Panc1 (cell line): ENCODE measurements around the gene KIAA1755.

ENCODE experiments used
- SIN3A ChIP-seq: IDR thresholded peaks from 2 replicates; pipeline ENCODE4 v1.6.1; 2012; ENCODE audit warnings: low read depth, mild to moderate bottlenecking, low read length, moderate library complexity, borderline replicate concordance; ENCODE audit not compliant: insufficient read depth
- TF ChIP-seq, protein P1 (sequence below): fragments of 450-650 bp; IDR thresholded peaks from 2 replicates; pipeline ENCODE4 v1.5.1; 2017; ENCODE audit warnings: mild to moderate bottlenecking

DNA sequence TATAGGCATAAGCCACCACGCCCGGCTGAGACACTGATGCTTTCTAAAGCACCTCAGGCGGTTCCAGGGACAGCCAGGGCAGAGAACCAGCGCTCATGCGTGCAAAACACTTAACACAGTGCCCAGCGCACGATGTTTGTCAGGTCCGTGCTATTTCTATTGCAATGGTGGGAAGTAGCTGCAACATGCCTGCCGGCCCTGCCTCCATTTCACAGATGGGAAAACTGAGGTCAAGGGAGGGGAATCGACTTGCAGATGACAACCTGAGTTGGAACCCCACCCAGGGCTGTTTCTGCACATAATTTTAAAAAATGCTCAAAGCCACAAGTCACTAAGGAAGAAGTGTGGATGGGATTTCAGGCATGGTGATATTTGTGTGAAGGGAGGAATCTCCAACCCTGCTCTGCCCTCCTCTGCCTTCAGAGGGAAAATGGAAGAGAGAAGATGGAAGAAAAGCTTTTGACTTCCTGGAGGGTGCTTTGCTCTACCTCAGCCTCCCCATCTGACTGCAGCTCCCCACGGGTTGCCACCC is 39.9 kb downstream of the KIAA1755 start:
- TF ChIP-seq, protein P1, sequence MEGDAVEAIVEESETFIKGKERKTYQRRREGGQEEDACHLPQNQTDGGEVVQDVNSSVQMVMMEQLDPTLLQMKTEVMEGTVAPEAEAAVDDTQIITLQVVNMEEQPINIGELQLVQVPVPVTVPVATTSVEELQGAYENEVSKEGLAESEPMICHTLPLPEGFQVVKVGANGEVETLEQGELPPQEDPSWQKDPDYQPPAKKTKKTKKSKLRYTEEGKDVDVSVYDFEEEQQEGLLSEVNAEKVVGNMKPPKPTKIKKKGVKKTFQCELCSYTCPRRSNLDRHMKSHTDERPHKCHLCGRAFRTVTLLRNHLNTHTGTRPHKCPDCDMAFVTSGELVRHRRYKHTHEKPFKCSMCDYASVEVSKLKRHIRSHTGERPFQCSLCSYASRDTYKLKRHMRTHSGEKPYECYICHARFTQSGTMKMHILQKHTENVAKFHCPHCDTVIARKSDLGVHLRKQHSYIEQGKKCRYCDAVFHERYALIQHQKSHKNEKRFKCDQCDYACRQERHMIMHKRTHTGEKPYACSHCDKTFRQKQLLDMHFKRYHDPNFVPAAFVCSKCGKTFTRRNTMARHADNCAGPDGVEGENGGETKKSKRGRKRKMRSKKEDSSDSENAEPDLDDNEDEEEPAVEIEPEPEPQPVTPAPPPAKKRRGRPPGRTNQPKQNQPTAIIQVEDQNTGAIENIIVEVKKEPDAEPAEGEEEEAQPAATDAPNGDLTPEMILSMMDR: no peak
- TF ChIP-seq SIN3A: no peak
